Measurements from ENCODE around the gene USP48. TPM values are rescaled to one million over a fixed set of nuclear protein-coding genes. Genes with fewer than 3 reads are reported as not detected.

Gene USP48
- total RNA-seq, 1 experiment from 2014 or later, result 84.8 TPM

DNA sequence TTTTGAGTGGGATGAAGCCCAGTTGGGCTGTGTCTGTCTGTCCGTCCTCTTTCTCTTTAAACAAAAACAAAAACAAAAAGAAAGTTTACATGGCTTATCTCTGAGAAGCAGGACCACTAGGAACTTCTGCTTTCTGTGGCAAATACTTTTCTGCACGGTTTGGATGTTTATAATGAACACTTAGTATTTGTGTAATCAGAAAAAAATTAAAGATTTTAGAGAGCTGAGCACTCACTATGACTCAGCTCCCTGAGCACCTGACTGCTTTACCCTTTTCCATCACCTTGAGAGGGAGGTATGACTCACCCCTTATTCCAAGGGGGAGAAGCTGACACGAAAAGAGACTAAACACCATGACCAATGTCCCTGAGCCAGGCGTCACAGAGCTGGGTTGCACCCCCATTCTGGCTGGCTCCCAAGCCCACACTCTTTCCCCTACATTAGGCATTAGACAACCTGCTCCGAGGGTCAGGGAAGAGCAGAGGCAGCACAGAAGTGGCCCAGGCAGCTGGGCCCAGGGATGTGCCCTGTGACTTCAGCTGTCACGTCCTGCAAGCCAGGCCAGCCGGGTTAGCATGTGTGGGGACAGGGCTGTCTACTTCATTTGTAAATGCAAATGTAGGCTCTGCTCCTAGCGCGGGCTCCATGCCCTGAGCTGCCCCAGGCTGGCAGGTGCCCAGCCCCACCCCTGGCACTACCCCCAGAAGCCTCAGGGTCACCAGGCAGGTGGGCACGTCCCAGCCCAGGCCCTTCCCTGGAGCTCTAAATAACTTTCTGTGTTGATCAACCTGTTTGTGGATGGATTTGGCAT lies 144.2 kb downstream of the USP48 start:
- Histone ChIP-seq H4K91ac (ENCODE audit: insufficient read length, low read depth, low read length) (no peak overlapping the region), H4K20me1 (ENCODE audit: control insufficient read depth, insufficient read depth, insufficient read length) (no peaks in the 10 kb centered on the region), H2BK15ac (ENCODE audit: low read depth, low read length) (no peak overlapping the region), H2AK5ac (ENCODE audit: insufficient read length, low read length) (no peak overlapping the region), H3K27me3 (ENCODE audit: insufficient read depth, low read length) (no peaks in the 10 kb centered on the region), H2BK20ac (ENCODE audit: low read depth, low read length, poor library complexity, severe bottlenecking) (no peak overlapping the region), H3K9ac (ENCODE audit: extremely low read depth, insufficient read length, low read length) (no peak overlapping the region), H3K79me1 (ENCODE audit: insufficient read depth, low read depth, low read length, poor library complexity, severe bottlenecking) (no peaks in the 10 kb centered on the region), H3K4me1 (ENCODE audit: insufficient read depth, low read length) (no peaks in the 10 kb centered on the region; the same call in 1 of the 2 replicates), H3K9me3 (ENCODE audit: control insufficient read depth, low read depth, low read length) (no peaks in the 10 kb centered on the region), H3K23me2 (ENCODE audit: insufficient read length, low read depth, low read length, poor library complexity, severe bottlenecking) (no peaks in the 10 kb centered on the region), H3T11ph (ENCODE audit: low read length) (no peak overlapping the region), H2BK12ac (ENCODE audit: insufficient read length, low read depth, low read length) (no peak overlapping the region), H2AFZ (ENCODE audit: low read length) (no peak overlapping the region), H3K4me2 (ENCODE audit: insufficient read depth, insufficient read length, low read length) (no peak overlapping the region), H3K79me2 (ENCODE audit: insufficient read depth, low read length) (no peaks in the 10 kb centered on the region), H3K18ac (ENCODE audit: insufficient read length, low read depth, low read length) (no peak overlapping the region), H2BK120ac (ENCODE audit: low read depth, low read length, poor library complexity, severe bottlenecking) (no peak overlapping the region), H2BK5ac (ENCODE audit: insufficient read length, low read length) (no peak overlapping the region), H4K8ac (replicated peaks; ENCODE audit: insufficient read length, low read depth, low read length) (no peak overlapping the region), H3K27ac (ENCODE audit: insufficient read length, low read depth, low read length) (no peak overlapping the region), H3K23ac (ENCODE audit: insufficient read length, low read depth, low read length) (no peak overlapping the region), H4K5ac (ENCODE audit: insufficient read length, low read depth, low read length) (no peak overlapping the region), H3K56ac (ENCODE audit: insufficient read length, low read depth, low read length) (no peak overlapping the region), H3K14ac (ENCODE audit: insufficient read depth, low read length) (no peak overlapping the region), H3K4ac (ENCODE audit: low read depth, low read length) (no peak overlapping the region)
- WGBS (ENCODE audit: extremely low coverage, insufficient read length, low lambda C conversion rate), result no CpG with 5 or more reads among the region's 10 CpGs
- no peak overlapping the region for H3K4me3 Mint-ChIP-seq
- TF ChIP-seq CTCF (conservative IDR thresholded peaks at IDR 0.05), result no peak
- H3K36me3 Mint-ChIP-seq (ENCODE audit: insufficient read depth in 1 of 3, low read depth in 3 of 3), result no peaks in the 10 kb centered on the region
- H3K27me3 Mint-ChIP-seq (ENCODE audit: low read depth), result no peaks in the 10 kb centered on the region; the same call in none of the 2 replicates
- no peak for DNase-seq
- H3K9me3 Mint-ChIP-seq, result no peaks in the 10 kb centered on the region
- H3K4me1 Mint-ChIP-seq, result peaks cover 28 to 40% of the 10 kb centered on the region in 2 experiments
- peak overlapping the region in 1 of 3 experiments; percentile 19; a peak in 1 of 7 replicates for H3K27ac Mint-ChIP-seq
